Type B pancreatic cell (in vitro differentiated cells): ENCODE results near the gene SMAD7. TPM values are rescaled to one million over a fixed set of nuclear protein-coding genes. Genes with fewer than 3 reads are reported as not detected.

Experiments
- DNase-seq: peaks from one replicate; pipeline ENCODE4 v3.0.0; 2021; ENCODE audit warnings: mixed read lengths; ENCODE audit not compliant: unreplicated experiment; ENCODE audit errors: extremely low spot score
- H3K27ac Mint-ChIP-seq: 2 replicates; pipeline ENCODE4 v1.8.0; 2021; ENCODE audit warnings: mild to moderate bottlenecking, mixed read lengths
- H3K27me3 Mint-ChIP-seq: 2 replicates; pipeline ENCODE4 v1.8.0; 2021; ENCODE audit warnings: mixed read lengths
- H3K36me3 Mint-ChIP-seq: 2 replicates; pipeline ENCODE4 v1.8.0; 2021; ENCODE audit warnings: mixed read lengths
- H3K4me1 Mint-ChIP-seq: one replicate; pipeline ENCODE4 v1.8.0; 2021; ENCODE audit warnings: mixed read lengths; ENCODE audit not compliant: unreplicated experiment
- H3K4me3 Mint-ChIP-seq: 2 replicates; pipeline ENCODE4 v1.8.0; 2021; ENCODE audit warnings: mild to moderate bottlenecking, mixed read lengths
- H3K9me3 Mint-ChIP-seq: 2 replicates; pipeline ENCODE4 v1.8.0; 2021; ENCODE audit warnings: mixed read lengths
- total RNA-seq: library from RNA; stranded (reverse); gene quantifications from 2 replicates; pipeline ENCODE4 v1.2.1, GENCODE V29; 2021; ENCODE audit warnings: low replicate concordance
- TF ChIP-seq, protein P1 (sequence below): fragments of 200-600 bp; sonication (generic); conservative IDR thresholded peaks from 2 replicates; pipeline ENCODE4 v1.5.0; 2021; ENCODE audit warnings: antibody characterized with exemption, mild to moderate bottlenecking

Gene SMAD7
- total RNA-seq, 1 donor from 2014 or later, result 17.8 TPM

DNA sequence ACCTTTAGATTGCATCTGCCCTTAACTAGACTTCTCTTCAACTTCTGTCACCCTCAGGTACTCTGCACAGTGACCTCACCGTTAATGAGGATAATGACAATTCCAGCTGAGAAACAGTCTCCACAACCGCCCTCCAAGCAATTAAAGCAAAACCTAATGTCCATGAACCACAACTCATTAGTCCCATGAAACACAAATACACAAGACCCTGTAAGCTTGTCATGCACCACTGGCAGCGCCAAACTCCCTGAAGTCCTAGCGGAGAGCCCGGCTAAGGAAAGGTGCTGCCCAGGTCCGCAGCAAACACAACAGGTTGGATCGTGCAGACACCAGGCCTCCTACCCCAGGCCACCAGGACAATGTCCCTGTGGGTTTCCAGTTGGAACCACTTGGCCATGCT is 7.4 kb downstream of the SMAD7 start:
- Mint-ChIP-seq H3K4me1 (peaks cover 93% of the 10 kb centered on the region), H3K27me3 (no peaks in the 10 kb centered on the region), H3K9me3 (no peaks in the 10 kb centered on the region), H3K4me3 (peak overlapping the region; percentile 91), H3K27ac (peak overlapping the region; percentile 91), H3K36me3 (peaks cover 40% of the 10 kb centered on the region)
- TF ChIP-seq, protein P1, sequence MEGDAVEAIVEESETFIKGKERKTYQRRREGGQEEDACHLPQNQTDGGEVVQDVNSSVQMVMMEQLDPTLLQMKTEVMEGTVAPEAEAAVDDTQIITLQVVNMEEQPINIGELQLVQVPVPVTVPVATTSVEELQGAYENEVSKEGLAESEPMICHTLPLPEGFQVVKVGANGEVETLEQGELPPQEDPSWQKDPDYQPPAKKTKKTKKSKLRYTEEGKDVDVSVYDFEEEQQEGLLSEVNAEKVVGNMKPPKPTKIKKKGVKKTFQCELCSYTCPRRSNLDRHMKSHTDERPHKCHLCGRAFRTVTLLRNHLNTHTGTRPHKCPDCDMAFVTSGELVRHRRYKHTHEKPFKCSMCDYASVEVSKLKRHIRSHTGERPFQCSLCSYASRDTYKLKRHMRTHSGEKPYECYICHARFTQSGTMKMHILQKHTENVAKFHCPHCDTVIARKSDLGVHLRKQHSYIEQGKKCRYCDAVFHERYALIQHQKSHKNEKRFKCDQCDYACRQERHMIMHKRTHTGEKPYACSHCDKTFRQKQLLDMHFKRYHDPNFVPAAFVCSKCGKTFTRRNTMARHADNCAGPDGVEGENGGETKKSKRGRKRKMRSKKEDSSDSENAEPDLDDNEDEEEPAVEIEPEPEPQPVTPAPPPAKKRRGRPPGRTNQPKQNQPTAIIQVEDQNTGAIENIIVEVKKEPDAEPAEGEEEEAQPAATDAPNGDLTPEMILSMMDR, result no peak
- no peak for DNase-seq

GRCh38 chr18:48942554-48943261 is 8.1 kb downstream of the SMAD7 start:
- Mint-ChIP-seq H3K36me3 (peaks cover 34% of the 10 kb centered on the region), H3K4me3 (peak overlapping the region; percentile 91), H3K27ac (peak overlapping the region; percentile 91), H3K4me1 (peaks cover 93% of the 10 kb centered on the region), H3K27me3 (no peaks in the 10 kb centered on the region), H3K9me3 (no peaks in the 10 kb centered on the region)
- TF ChIP-seq, protein P1, result no peak
- no peak for DNase-seq

DNA sequence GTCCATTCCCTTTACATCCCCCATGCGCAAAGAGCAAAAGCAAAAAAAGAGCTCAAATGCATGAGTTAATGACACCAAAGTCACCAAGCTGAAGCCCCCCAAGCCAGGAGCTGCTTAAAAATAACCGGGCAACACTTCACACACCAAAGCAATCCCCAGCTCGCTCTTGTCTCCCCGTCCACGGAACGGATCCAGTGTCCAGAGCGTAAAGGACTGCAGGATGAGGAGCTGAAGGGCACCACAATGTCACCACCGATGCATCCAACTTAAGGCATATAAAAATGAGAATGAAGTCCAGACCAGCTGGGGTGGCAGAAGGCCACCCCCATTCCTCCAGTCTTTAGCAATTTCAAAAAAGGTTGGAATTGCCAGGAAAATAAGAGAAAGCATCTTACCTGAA is 8.7 kb downstream of the SMAD7 start:
- Mint-ChIP-seq H3K9me3 (no peaks in the 10 kb centered on the region), H3K27ac (peak overlapping the region; percentile 91), H3K4me1 (peaks cover 92% of the 10 kb centered on the region), H3K27me3 (no peaks in the 10 kb centered on the region), H3K4me3 (peak overlapping the region; percentile 91), H3K36me3 (peaks cover 28% of the 10 kb centered on the region)
- no peak for DNase-seq
- TF ChIP-seq, protein P1, result no peak

GRCh38 chr18:48941672-48942071 is 9.1 kb downstream of the SMAD7 start:
- Mint-ChIP-seq H3K4me1 (peaks cover 87% of the 10 kb centered on the region), H3K36me3 (peaks cover 26% of the 10 kb centered on the region), H3K9me3 (no peaks in the 10 kb centered on the region), H3K27me3 (no peaks in the 10 kb centered on the region), H3K27ac (peak overlapping the region; percentile 91), H3K4me3 (peak overlapping the region; percentile 91)
- DNase-seq, result no peak
- TF ChIP-seq, protein P1, result no peak

- H3K36me3 Mint-ChIP-seq, result peaks cover 29% of the 10 kb centered on the region
- DNase-seq, result no peak
- TF ChIP-seq, protein P1, result no peak
- no peaks in the 10 kb centered on the region for H3K9me3 Mint-ChIP-seq
- H3K27ac Mint-ChIP-seq, result peak overlapping the region; percentile 91
- H3K4me1 Mint-ChIP-seq, result peaks cover 86% of the 10 kb centered on the region
- H3K27me3 Mint-ChIP-seq, result no peaks in the 10 kb centered on the region
- peak overlapping the region; percentile 91 for H3K4me3 Mint-ChIP-seq
Observed at GRCh38 chr18:48940854-48941611, 9.7 kb downstream of the SMAD7 start.
